ENCODE data around the gene CLTB. TPM values are rescaled to one million over a fixed set of nuclear protein-coding genes. Genes with fewer than 3 reads are reported as not detected.

Gene CLTB
- polyA plus RNA-seq, 1 donor: 137 TPM

DNA sequence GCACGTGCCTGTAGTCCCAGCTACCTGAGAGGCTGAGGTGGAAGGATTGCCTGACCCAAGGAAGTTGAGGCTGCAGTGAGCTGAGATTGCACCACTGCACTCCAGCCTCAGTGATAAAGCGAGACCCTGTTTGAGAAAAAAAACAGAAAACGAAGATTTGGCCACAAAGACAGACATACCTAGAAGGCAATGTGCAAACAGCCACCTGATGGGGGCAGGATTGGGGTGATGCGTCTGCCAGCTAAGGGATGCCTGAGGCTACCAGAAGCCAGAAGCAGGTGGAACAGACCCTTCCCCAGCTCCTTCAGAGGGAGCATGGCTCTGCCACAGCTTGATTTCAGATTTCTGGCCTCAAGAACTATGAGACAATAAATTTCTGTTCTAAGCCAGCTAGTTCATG lies 24.9 kb downstream of the CLTB start:
- Histone ChIP-seq H3K36me3 (ENCODE audit: control insufficient read depth, insufficient read depth, low read length) (peaks cover 57% of the 10 kb centered on the region), H3K27me3 (ENCODE audit: control insufficient read depth, insufficient read depth, low read length) (no peaks in the 10 kb centered on the region), H3K9me3 (ENCODE audit: control insufficient read depth, low read depth, low read length) (no peaks in the 10 kb centered on the region), H3K27ac (ENCODE audit: low read length) (no peak overlapping the region), H3K4me3 (ENCODE audit: low read length) (no peak overlapping the region), H3K4me1 (ENCODE audit: control insufficient read depth, insufficient read depth, low read length) (peaks cover 5% of the 10 kb centered on the region)
- no peak for DNase-seq
- no CpG with 5 or more reads among the region's 4 CpGs for WGBS (ENCODE audit: insufficient coverage, low lambda C conversion rate)

DNA sequence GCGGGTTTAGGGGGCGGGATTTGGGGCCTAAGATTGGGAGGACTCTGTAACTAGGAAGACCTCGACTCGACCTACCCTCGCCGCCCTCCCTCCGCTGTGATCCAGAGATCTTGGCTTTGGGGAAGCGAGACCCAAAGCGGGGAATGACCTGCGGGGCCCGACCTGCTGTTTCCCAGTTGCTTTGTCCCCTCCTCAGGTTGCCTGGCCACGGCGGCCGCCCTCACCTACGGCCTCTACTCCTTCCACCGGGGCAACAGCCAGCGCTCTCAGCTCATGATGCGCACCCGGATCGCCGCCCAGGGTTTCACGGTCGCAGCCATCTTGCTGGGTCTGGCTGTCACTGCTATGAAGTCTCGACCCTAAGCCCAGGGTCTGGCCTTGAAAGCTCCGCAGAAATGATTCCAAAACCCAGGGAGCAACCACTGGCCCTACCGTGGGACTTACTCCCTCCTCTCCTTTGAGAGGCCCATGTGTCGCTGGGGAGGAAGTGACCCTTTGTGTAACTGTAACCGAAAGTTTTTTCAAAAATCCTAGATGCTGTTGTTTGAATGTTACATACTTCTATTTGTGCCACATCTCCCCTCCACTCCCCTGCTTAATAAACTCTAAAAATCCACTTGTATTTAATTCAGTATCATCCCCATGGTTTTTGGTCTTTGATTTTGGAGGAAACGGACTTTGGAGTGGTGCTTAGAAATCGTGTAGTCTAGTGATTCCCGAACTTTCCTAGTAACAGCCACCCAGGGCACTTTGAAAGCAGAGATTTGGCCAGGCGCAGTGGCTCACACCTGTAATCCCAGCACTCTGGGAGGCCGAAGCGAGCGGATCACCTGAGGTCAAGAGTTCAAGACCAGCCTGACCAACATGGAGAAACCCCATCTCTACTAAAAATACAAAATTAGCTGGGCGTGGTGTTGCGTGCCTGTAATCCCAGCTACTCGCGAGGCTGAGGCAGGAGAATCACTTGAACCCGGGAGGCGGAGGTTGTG lies 26.9 kb downstream of the CLTB start:
- peaks cover 5% of the 10 kb centered on the region for H3K4me1 ChIP-seq (ENCODE audit: control insufficient read depth, insufficient read depth, low read length)
- no peak for DNase-seq
- H3K9me3 ChIP-seq (ENCODE audit: control insufficient read depth, low read depth, low read length): no peaks in the 10 kb centered on the region
- peak overlapping the region; percentile 95 for H3K27ac ChIP-seq (ENCODE audit: low read length)
- no peaks in the 10 kb centered on the region for H3K27me3 ChIP-seq (ENCODE audit: control insufficient read depth, insufficient read depth, low read length)
- WGBS (ENCODE audit: insufficient coverage, low lambda C conversion rate): 20% methylated on average over 1 of the region's 41 CpGs
- peak overlapping the region; percentile 61 for H3K4me3 ChIP-seq (ENCODE audit: low read length)
- H3K36me3 ChIP-seq (ENCODE audit: control insufficient read depth, insufficient read depth, low read length): peaks cover 57% of the 10 kb centered on the region

GRCh38 chr5:176388444-176389134 lies 27.8 kb downstream of the CLTB start, which contains the start of the genes HIGD2A and NOP16:
Gene HIGD2A (plus strand): TSS chr5:176388751. CDS start chr5:176388820, 69 bp downstream.
Gene NOP16 (minus strand): TSS chr5:176388598. CDS start chr5:176388539, 59 bp downstream.
- no CpG with 5 or more reads among the region's 47 CpGs for WGBS (ENCODE audit: insufficient coverage, low lambda C conversion rate)
- no peaks in the 10 kb centered on the region for H3K9me3 ChIP-seq (ENCODE audit: control insufficient read depth, low read depth, low read length)
- peak within 1 kb of the TSS; percentile 61 for H3K4me3 ChIP-seq (ENCODE audit: low read length)
- peaks cover 5% of the 10 kb centered on the region for H3K4me1 ChIP-seq (ENCODE audit: control insufficient read depth, insufficient read depth, low read length)
- peak within 1 kb of the TSS; percentile 95 for H3K27ac ChIP-seq (ENCODE audit: low read length)
- DNase-seq: peak; percentile 98 to 99
- no peaks in the 10 kb centered on the region for H3K27me3 ChIP-seq (ENCODE audit: control insufficient read depth, insufficient read depth, low read length)
- H3K36me3 ChIP-seq (ENCODE audit: control insufficient read depth, insufficient read depth, low read length): peaks cover 59% of the 10 kb centered on the region

DNA sequence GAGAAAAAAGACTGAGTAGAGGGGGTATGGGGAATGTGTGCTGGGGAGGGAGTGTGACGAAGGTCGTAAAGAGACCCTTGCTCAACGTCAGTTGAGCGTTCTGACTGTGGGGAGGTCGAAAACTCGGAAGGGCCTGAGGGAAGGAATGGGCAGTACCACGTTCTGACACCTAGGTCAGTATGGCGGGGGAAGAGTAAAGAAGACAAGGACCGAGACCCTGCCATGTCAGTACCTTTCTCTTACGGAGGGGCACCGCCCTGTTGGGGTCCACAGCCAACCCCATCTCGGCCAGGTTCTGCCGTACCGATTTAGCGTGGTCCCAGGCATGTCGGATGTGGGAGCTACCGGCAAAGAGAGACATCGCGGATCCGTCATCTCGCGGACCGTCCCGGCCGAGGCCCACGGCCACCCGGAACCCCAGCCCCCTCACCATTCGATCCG lies 28.3 kb downstream of the CLTB start:
- Histone ChIP-seq H3K27ac (ENCODE audit: low read length) (peak overlapping the region; percentile 95), H3K9me3 (ENCODE audit: control insufficient read depth, low read depth, low read length) (no peaks in the 10 kb centered on the region), H3K4me1 (ENCODE audit: control insufficient read depth, insufficient read depth, low read length) (peaks cover 5% of the 10 kb centered on the region), H3K4me3 (ENCODE audit: low read length) (peak overlapping the region; percentile 61), H3K27me3 (ENCODE audit: control insufficient read depth, insufficient read depth, low read length) (no peaks in the 10 kb centered on the region), H3K36me3 (ENCODE audit: control insufficient read depth, insufficient read depth, low read length) (peaks cover 59% of the 10 kb centered on the region)
- 0% methylated on average over 2 of the region's 29 CpGs for WGBS (ENCODE audit: insufficient coverage, low lambda C conversion rate)
- no peak for DNase-seq

- no peak for DNase-seq
- Histone ChIP-seq H3K27me3 (ENCODE audit: control insufficient read depth, insufficient read depth, low read length) (no peaks in the 10 kb centered on the region), H3K27ac (ENCODE audit: low read length) (no peak overlapping the region), H3K36me3 (ENCODE audit: control insufficient read depth, insufficient read depth, low read length) (peaks cover 59% of the 10 kb centered on the region), H3K4me1 (ENCODE audit: control insufficient read depth, insufficient read depth, low read length) (peaks cover 5% of the 10 kb centered on the region), H3K4me3 (ENCODE audit: low read length) (peak overlapping the region; percentile 61), H3K9me3 (ENCODE audit: control insufficient read depth, low read depth, low read length) (no peaks in the 10 kb centered on the region)
- WGBS (ENCODE audit: insufficient coverage, low lambda C conversion rate): 0% methylated on average over 4 of the region's 8 CpGs
These were observed 28.9 kb downstream of the CLTB start for GRCh38 chr5:176387384-176387925.

GRCh38 chr5:176386491-176386890 lies 29.8 kb downstream of the CLTB start:
- WGBS (ENCODE audit: insufficient coverage, low lambda C conversion rate): no CpG with 5 or more reads among the region's 1 CpG

DNA sequence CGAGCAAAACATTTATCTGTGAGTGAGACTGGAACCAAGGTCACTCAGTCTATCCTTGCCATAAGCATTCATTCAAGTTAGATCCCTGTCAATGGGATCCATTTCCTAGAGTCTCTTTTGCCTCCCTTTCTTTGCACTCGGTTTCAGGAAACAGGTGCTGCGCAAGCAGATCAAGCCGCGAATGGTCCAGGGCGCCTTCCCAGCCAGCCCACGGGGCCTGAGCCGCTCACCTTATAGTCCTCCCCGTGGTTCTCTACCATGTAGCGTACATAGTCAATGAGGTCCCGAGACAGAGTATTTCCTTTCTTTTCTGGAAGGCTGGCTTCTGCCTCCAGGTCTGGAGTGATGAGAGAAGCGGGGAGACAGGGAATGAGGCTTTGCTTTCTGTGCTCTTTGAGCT lies 31.3 kb downstream of the CLTB start:
- no peaks in the 10 kb centered on the region for H3K27me3 ChIP-seq (ENCODE audit: control insufficient read depth, insufficient read depth, low read length)
- WGBS (ENCODE audit: insufficient coverage, low lambda C conversion rate): no CpG with 5 or more reads among the region's 12 CpGs
- H3K4me1 ChIP-seq (ENCODE audit: control insufficient read depth, insufficient read depth, low read length): peaks cover 5% of the 10 kb centered on the region
- H3K27ac ChIP-seq (ENCODE audit: low read length): no peak overlapping the region
- no peaks in the 10 kb centered on the region for H3K9me3 ChIP-seq (ENCODE audit: control insufficient read depth, low read depth, low read length)
- peaks cover 53% of the 10 kb centered on the region for H3K36me3 ChIP-seq (ENCODE audit: control insufficient read depth, insufficient read depth, low read length)
- DNase-seq: no peak
- H3K4me3 ChIP-seq (ENCODE audit: low read length): no peak overlapping the region

More at GRCh38 chr5:176386491-176386890, 29.8 kb downstream of the CLTB start:
- Histone ChIP-seq H3K27ac (ENCODE audit: low read length) (no peak overlapping the region), H3K27me3 (ENCODE audit: control insufficient read depth, insufficient read depth, low read length) (no peaks in the 10 kb centered on the region), H3K4me3 (ENCODE audit: low read length) (no peak overlapping the region), H3K9me3 (ENCODE audit: control insufficient read depth, low read depth, low read length) (no peaks in the 10 kb centered on the region), H3K36me3 (ENCODE audit: control insufficient read depth, insufficient read depth, low read length) (peaks cover 59% of the 10 kb centered on the region), H3K4me1 (ENCODE audit: control insufficient read depth, insufficient read depth, low read length) (peaks cover 5% of the 10 kb centered on the region)
- DNase-seq: no peak

- Histone ChIP-seq H3K36me3 (ENCODE audit: control insufficient read depth, insufficient read depth, low read length) (peaks cover 53% of the 10 kb centered on the region), H3K9me3 (ENCODE audit: control insufficient read depth, low read depth, low read length) (no peaks in the 10 kb centered on the region), H3K27me3 (ENCODE audit: control insufficient read depth, insufficient read depth, low read length) (no peaks in the 10 kb centered on the region), H3K4me1 (ENCODE audit: control insufficient read depth, insufficient read depth, low read length) (peaks cover 1% of the 10 kb centered on the region), H3K4me3 (ENCODE audit: low read length) (no peak overlapping the region), H3K27ac (ENCODE audit: low read length) (no peak overlapping the region)
- DNase-seq: no peak
- WGBS (ENCODE audit: insufficient coverage, low lambda C conversion rate): no CpG with 5 or more reads among the region's 8 CpGs
These were observed 31.9 kb downstream of the CLTB start for GRCh38 chr5:176384366-176384930.

- H3K27me3 ChIP-seq (ENCODE audit: control insufficient read depth, insufficient read depth, low read length): no peaks in the 10 kb centered on the region
- no peak overlapping the region for H3K4me3 ChIP-seq (ENCODE audit: low read length)
- no peak overlapping the region for H3K27ac ChIP-seq (ENCODE audit: low read length)
- H3K9me3 ChIP-seq (ENCODE audit: control insufficient read depth, low read depth, low read length): no peaks in the 10 kb centered on the region
- H3K36me3 ChIP-seq (ENCODE audit: control insufficient read depth, insufficient read depth, low read length): peaks cover 53% of the 10 kb centered on the region
- no peak for DNase-seq
- H3K4me1 ChIP-seq (ENCODE audit: control insufficient read depth, insufficient read depth, low read length): no peaks in the 10 kb centered on the region
- no CpG with 5 or more reads among the region's 9 CpGs for WGBS (ENCODE audit: insufficient coverage, low lambda C conversion rate)
These were observed 32.4 kb downstream of the CLTB start for GRCh38 chr5:176383961-176384360.

Data from large intestine (tissue), 3 donors.